ENCODE data around the gene SDHB. TPM values are rescaled to one million over a fixed set of nuclear protein-coding genes. Genes with fewer than 3 reads are reported as not detected.

The SDHB gene
- total and polyA plus RNA-seq, 2 of the 8 experiments (the other 6 are each of a cell fraction or from before 2014, with no cell fraction given), result 84.0 to 98.7 TPM

GRCh38 chr1:16971341-16972188, 82.3 kb downstream of the SDHB start (continued):
- TF ChIP-seq ATF2 (IDR thresholded peaks at IDR 0.05; ENCODE audit: low read length), result no peak
